ENCODE results near the gene TBCD. TPM values are rescaled to one million over a fixed set of nuclear protein-coding genes. Genes with fewer than 3 reads are reported as not detected.
"Not testable (repeated sequence)": the region's sequence is repeated elsewhere in the genome, so short reads cannot be mapped to it uniquely, and the experiment has no call there.

The TBCD gene
- total RNA-seq, 2 experiments from 2014 or later: 77.8 to 85.8 TPM

DNA sequence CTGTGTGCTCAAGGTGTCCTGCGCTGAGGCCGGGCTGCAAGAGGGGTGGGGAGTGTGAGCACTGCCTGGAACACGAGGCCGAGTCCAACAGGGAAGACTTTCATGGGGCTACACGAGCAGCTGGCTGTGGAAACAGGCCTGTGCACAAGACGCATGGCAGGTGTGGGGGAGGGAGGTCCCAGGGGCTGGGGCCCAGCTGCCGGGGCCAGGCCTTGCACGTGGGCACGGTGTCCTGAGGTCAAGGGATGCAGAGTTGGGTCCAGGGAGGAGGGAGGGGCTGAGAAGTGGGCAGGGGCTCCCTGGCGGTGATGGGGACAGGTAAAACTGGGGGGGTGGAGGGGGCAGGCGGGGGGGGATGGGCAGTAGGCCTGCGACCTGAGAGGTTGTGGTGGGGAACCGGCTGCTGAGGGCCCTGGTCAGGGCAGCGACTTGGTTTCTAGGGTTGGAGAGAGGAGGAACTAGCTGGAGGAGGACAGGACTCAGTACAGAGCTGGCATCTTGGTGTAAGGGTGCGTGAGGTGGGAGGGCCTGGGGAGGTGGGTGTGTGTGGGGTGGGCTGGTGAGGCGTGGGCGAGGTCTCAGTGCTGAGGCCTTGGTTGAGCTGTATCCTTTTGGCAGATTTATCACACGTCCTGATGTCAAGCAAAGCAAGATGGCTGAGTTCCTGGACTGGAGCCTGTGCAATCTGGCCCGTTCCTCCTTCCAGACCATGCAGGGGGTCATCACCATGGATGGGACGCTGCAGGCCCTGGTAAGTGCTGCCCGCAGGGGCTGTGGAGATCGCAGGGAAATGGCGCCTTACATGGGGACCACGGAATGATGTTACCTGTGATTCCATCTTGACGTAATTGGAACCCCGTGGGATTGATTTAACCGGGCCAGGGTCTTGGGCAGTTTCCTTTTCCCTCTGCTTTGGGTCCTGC, 29.4 kb downstream of the TBCD start:
- CTCF ChIA-PET: interaction anchor here (0.6 to 3.3 kb wide), 27 partner anchors 11 to 423 kb away, joined by 3 to 23 read pairs (median 4); no protein-coding TSS in a partner anchor
- no peaks in the 10 kb centered on the region for H3K27me3 Mint-ChIP-seq
- intact Hi-C loops (cut with micrococcal nuclease): loop anchor here (10.0 kb wide), 1 partner anchor 134 kb away; no protein-coding TSS in a partner anchor
- TF ChIP-seq, protein P1, sequence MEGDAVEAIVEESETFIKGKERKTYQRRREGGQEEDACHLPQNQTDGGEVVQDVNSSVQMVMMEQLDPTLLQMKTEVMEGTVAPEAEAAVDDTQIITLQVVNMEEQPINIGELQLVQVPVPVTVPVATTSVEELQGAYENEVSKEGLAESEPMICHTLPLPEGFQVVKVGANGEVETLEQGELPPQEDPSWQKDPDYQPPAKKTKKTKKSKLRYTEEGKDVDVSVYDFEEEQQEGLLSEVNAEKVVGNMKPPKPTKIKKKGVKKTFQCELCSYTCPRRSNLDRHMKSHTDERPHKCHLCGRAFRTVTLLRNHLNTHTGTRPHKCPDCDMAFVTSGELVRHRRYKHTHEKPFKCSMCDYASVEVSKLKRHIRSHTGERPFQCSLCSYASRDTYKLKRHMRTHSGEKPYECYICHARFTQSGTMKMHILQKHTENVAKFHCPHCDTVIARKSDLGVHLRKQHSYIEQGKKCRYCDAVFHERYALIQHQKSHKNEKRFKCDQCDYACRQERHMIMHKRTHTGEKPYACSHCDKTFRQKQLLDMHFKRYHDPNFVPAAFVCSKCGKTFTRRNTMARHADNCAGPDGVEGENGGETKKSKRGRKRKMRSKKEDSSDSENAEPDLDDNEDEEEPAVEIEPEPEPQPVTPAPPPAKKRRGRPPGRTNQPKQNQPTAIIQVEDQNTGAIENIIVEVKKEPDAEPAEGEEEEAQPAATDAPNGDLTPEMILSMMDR (IDR thresholded peaks at IDR 0.05): no peak
- POLR2A ChIA-PET: interaction anchor here (0.7 to 1.8 kb wide), 4 partner anchors 10 to 136 kb away, joined by 3 read pairs; partner anchors contain the start of gene FN3KRP
- DNase-seq: no peak
- H3K36me3 Mint-ChIP-seq (ENCODE audit: low read depth): peaks cover 22% of the 10 kb centered on the region
- no peak overlapping the region for H3K4me3 Mint-ChIP-seq
- H3K9me3 Mint-ChIP-seq: no peaks in the 10 kb centered on the region
- ATAC-seq: peak; percentile 35
- H3K4me1 Mint-ChIP-seq (ENCODE audit: low read depth): peaks cover 13% of the 10 kb centered on the region
- no peak overlapping the region for H3K27ac Mint-ChIP-seq

- peak; percentile 86 for DNase-seq
- intact Hi-C loops (cut with micrococcal nuclease): loop anchor here (10.0 kb wide), 1 partner anchor 133 kb away; no protein-coding TSS in a partner anchor
- peak; percentile 100 for ATAC-seq
- H3K27me3 Mint-ChIP-seq: no peaks in the 10 kb centered on the region
- H3K36me3 Mint-ChIP-seq (ENCODE audit: low read depth): peaks cover 21% of the 10 kb centered on the region
- H3K9me3 Mint-ChIP-seq: no peaks in the 10 kb centered on the region
- no peak overlapping the region for H3K4me3 Mint-ChIP-seq
- peaks cover 7% of the 10 kb centered on the region for H3K4me1 Mint-ChIP-seq (ENCODE audit: low read depth)
- CTCF ChIA-PET: interaction anchor here (0.6 to 3.3 kb wide), 25 partner anchors 10 to 418 kb away, joined by 3 to 23 read pairs (median 4); no protein-coding TSS in a partner anchor
- POLR2A ChIA-PET: interaction anchor here (1.8 kb wide), 1 partner anchor 136 kb away, joined by 3 read pairs; no protein-coding TSS in a partner anchor
- TF ChIP-seq, protein P1 (IDR thresholded peaks at IDR 0.05): peak; percentile 96
- no peak overlapping the region for H3K27ac Mint-ChIP-seq
These were observed 30.0 kb downstream of the TBCD start for GRCh38 chr17:82781894-82782274.

- H3K9me3 Mint-ChIP-seq: no peaks in the 10 kb centered on the region
- intact Hi-C loops (cut with micrococcal nuclease): loop anchor here (10.0 kb wide), 1 partner anchor 132 kb away; no protein-coding TSS in a partner anchor
- ChIA-PET CTCF (interaction anchor here (0.9 to 2.4 kb wide), 7 partner anchors 61 to 150 kb away, joined by 4 to 19 read pairs (median 5); no protein-coding TSS in a partner anchor), POLR2A (no interaction called here)
- ATAC-seq (no peak), DNase-seq (no peak)
- H3K27ac Mint-ChIP-seq: no peak overlapping the region
- TF ChIP-seq, protein P1 (IDR thresholded peaks at IDR 0.05): no peak
- no peak overlapping the region for H3K4me3 Mint-ChIP-seq
- peaks cover 15% of the 10 kb centered on the region for H3K36me3 Mint-ChIP-seq (ENCODE audit: low read depth)
- H3K4me1 Mint-ChIP-seq (ENCODE audit: low read depth): peaks cover 5% of the 10 kb centered on the region
- H3K27me3 Mint-ChIP-seq: no peaks in the 10 kb centered on the region
These were observed 30.9 kb downstream of the TBCD start for GRCh38 chr17:82782657-82783207.

- TF ChIP-seq, protein P1 (IDR thresholded peaks at IDR 0.05): no peak
- Mint-ChIP-seq H3K4me3 (no peak overlapping the region), H3K9me3 (no peaks in the 10 kb centered on the region), H3K27me3 (no peaks in the 10 kb centered on the region), H3K27ac (no peak overlapping the region), H3K36me3 (ENCODE audit: low read depth) (peaks cover 13% of the 10 kb centered on the region), H3K4me1 (ENCODE audit: low read depth) (peaks cover 5% of the 10 kb centered on the region)
- no peak for DNase-seq
- ChIA-PET CTCF (no interaction called here), POLR2A (no interaction called here)
- ATAC-seq: no peak
- intact Hi-C loops (cut with micrococcal nuclease): loop anchor here (10.0 kb wide), 1 partner anchor 131 kb away; no protein-coding TSS in a partner anchor
These were observed 31.6 kb downstream of the TBCD start for GRCh38 chr17:82783498-82783897.

DNA sequence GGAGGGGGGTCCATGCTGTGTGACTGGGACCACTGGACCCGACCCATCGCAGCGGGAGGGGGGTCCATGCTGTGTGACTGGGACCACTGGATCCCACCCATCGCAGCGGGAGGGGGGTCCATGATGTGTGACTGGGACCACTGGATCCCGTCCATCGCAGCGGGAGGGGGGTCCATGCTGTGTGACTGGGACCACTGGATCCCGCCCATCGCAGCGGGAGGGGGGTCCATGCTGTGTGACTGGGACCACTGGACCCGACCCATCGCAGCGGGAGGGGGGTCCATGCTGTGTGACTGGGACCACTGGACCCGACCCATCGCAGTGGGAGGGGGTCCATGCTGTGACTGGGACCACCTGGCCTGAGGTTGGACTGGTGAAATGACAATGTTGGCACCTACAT, 33.7 kb downstream of the TBCD start:
- H3K36me3 Mint-ChIP-seq (ENCODE audit: low read depth): peaks cover 13% of the 10 kb centered on the region
- H3K4me1 Mint-ChIP-seq (ENCODE audit: low read depth); POLR2A ChIA-PET; H3K9me3 Mint-ChIP-seq; H3K27me3 Mint-ChIP-seq; CTCF ChIA-PET; H3K4me3 Mint-ChIP-seq; H3K27ac Mint-ChIP-seq; DNase-seq; ATAC-seq: not testable (repeated sequence)
- intact Hi-C loops (cut with micrococcal nuclease): loop anchor here (10.0 kb wide), 1 partner anchor 129 kb away; no protein-coding TSS in a partner anchor

All from activated CD8-positive, alpha-beta T cell treated with anti-CD3 and anti-CD28 coated beads for 36 hours (primary cell).